HepG2 (cell line): Measurements from ENCODE around the gene NELFB. TPM values are rescaled to one million over a fixed set of nuclear protein-coding genes. Genes with fewer than 3 reads are reported as not detected.

ENCODE experiments used
- ADNP ChIP-seq: sonication (generic); formaldehyde crosslinking; IDR thresholded peaks from 2 replicates; pipeline ENCODE4 v1.4.0; 2020; ENCODE audit warnings: missing genetic modification reagents
- DZIP1 ChIP-seq: sonication (generic); formaldehyde crosslinking; IDR thresholded peaks from 2 replicates; pipeline ENCODE4 v1.5.0; 2020; ENCODE audit warnings: mild to moderate bottlenecking, missing genetic modification reagents
- ELF4 ChIP-seq: sonication (generic); formaldehyde crosslinking; IDR thresholded peaks from 2 replicates; pipeline ENCODE4 v1.5.0; 2020; ENCODE audit warnings: missing genetic modification reagents, mild to moderate bottlenecking, moderate library complexity, borderline replicate concordance
- FOSL1 ChIP-seq: sonication (generic); formaldehyde crosslinking; IDR thresholded peaks from 2 replicates; pipeline ENCODE4 v1.9.0; 2021; ENCODE audit warnings: missing genetic modification reagents, borderline replicate concordance
- GABPB1 ChIP-seq: IDR thresholded peaks from 2 replicates; pipeline ENCODE4 v1.6.1; 2016; ENCODE audit warnings: mild to moderate bottlenecking, missing genetic modification reagents, moderate library complexity, missing compliant biosample characterization
- GPN1 ChIP-seq: sonication (generic); formaldehyde crosslinking; IDR thresholded peaks from 2 replicates; pipeline ENCODE4 v1.5.1; 2020; ENCODE audit warnings: missing genetic modification reagents, borderline replicate concordance
- IKZF5 ChIP-seq: IDR thresholded peaks from 2 replicates; pipeline ENCODE4 v1.6.1; 2018; ENCODE audit warnings: missing genetic modification reagents, mild to moderate bottlenecking, missing compliant biosample characterization
- JDP2 ChIP-seq: sonication (generic); formaldehyde crosslinking; IDR thresholded peaks from 2 replicates; pipeline ENCODE4 v1.8.1; 2022; ENCODE audit warnings: missing genetic modification reagents, borderline replicate concordance
- PAF1 ChIP-seq: IDR thresholded peaks from 2 replicates; pipeline ENCODE4 v1.6.1; 2016; ENCODE audit warnings: missing genetic modification reagents, missing compliant biosample characterization
- RBM39 ChIP-seq: fragments of 200-400 bp; formaldehyde crosslinking; IDR thresholded peaks from one replicate; pipeline ENCODE4 v1.6.1; 2018; ENCODE audit warnings: antibody characterized with exemption, mild to moderate bottlenecking, low read depth, low read length; ENCODE audit not compliant: poor library complexity, severe bottlenecking
- SKIL ChIP-seq: sonication (generic); formaldehyde crosslinking; IDR thresholded peaks from 2 replicates; pipeline ENCODE4 v1.8.0; 2022; ENCODE audit warnings: missing genetic modification reagents, mild to moderate bottlenecking, moderate library complexity, borderline replicate concordance
- SUZ12 ChIP-seq: fragments of 150-350 bp; IDR thresholded peaks from 2 replicates; pipeline ENCODE4 v1.6.1; 2014; ENCODE audit warnings: low read depth, low read length
- ZNF18 ChIP-seq: sonication (generic); formaldehyde crosslinking; IDR thresholded peaks from 2 replicates; pipeline ENCODE4 v1.8.0; 2022; ENCODE audit warnings: mild to moderate bottlenecking, missing genetic modification reagents; ENCODE audit not compliant: insufficient replicate concordance
- ZNF335 ChIP-seq: sonication (generic); formaldehyde crosslinking; IDR thresholded peaks from 2 replicates; pipeline ENCODE4 v1.4.0; 2020; ENCODE audit warnings: missing genetic modification reagents
- ZNF549 ChIP-seq: sonication (generic); formaldehyde crosslinking; IDR thresholded peaks from 2 replicates; pipeline ENCODE4 v1.5.0; 2020; ENCODE audit warnings: missing genetic modification reagents
- ZNF629 ChIP-seq: sonication (generic); formaldehyde crosslinking; conservative IDR thresholded peaks from 2 replicates; pipeline ENCODE4 v1.5.0; 2020; ENCODE audit warnings: missing genetic modification reagents
- ZNF7 ChIP-seq: IDR thresholded peaks from 2 replicates; pipeline ENCODE4 v1.6.1; 2016; ENCODE audit warnings: missing biosample characterization, missing genetic modification reagents
- ZUFSP ChIP-seq: sonication (generic); formaldehyde crosslinking; IDR thresholded peaks from 2 replicates; pipeline ENCODE4 v1.9.0; 2021; ENCODE audit warnings: missing genetic modification reagents, mild to moderate bottlenecking, borderline replicate concordance
- polyA plus RNA-seq, 8 experiments: library from polyadenylated mRNA; depleted of rRNA in 3 of 8; stranded (reverse) in 7 of 8; unstranded in 1 of 8; fragments of >200 nt; fragmentation: Illumina TruSeq in 4 of 8; extraction: Trizol in 4 of 8; gene quantifications; 2 replicates each; pipeline versions ENCODE4 v1.2.1 to v1.2.3, GENCODE V29; 2011 to 2016; ENCODE audit warnings: low read depth in 4 of 8, missing spikeins in 1 of 8, mixed read lengths in 1 of 8; ENCODE audit not compliant: insufficient read depth in 1 of 8
- total RNA-seq, 5 experiments: library from RNA; depleted of rRNA; stranded (reverse); fragments of >200 nt; fragmentation: Illumina TruSeq; extraction: Trizol; gene quantifications; 2 replicates each; pipeline ENCODE4 v1.2.3, GENCODE V29; 2016; ENCODE audit warnings: low read depth in 1 of 5

NELFB gene
- total and polyA plus RNA-seq, 2 of the 13 experiments (the other 11 are each of a cell fraction or from before 2014, with no cell fraction given) = 26.5 to 45.8 TPM

GRCh38 chr9:137227054-137227852, 27.9 kb upstream of the NELFB start, which contains the start of gene RNF224 (continued):
- TF ChIP-seq ADNP = no peak
- no peak for TF ChIP-seq FOSL1 (CRISPR knock-in tag)
- TF ChIP-seq JDP2 = no peak
- TF ChIP-seq DZIP1 (CRISPR knock-in tag) = no peak
- TF ChIP-seq GABPB1 (CRISPR knock-in tag) = peak; percentile 42
- TF ChIP-seq GPN1 (CRISPR knock-in tag) = no peak
- TF ChIP-seq RBM39 = no peak
- no peak for TF ChIP-seq PAF1 (CRISPR knock-in tag)
- no peak for TF ChIP-seq ELF4
- no peak for TF ChIP-seq ZNF549 (CRISPR knock-in tag)
- no peak for TF ChIP-seq ZNF335 (CRISPR knock-in tag)
- no peak for TF ChIP-seq ZNF7 (CRISPR knock-in tag)
- 0 out of 2 replicates have a peak, but pooled peaks have one; percentile 10 for TF ChIP-seq ZNF629 (CRISPR knock-in tag)
- TF ChIP-seq ZUFSP (CRISPR knock-in tag) = no peak
- no peak for TF ChIP-seq ZNF18 (CRISPR knock-in tag)
- TF ChIP-seq SUZ12 = no peak
- TF ChIP-seq SKIL (CRISPR knock-in tag) = peak; percentile 28; the same call in 1 of the 2 replicates
- peak; percentile 20; the same call in 1 of the 2 replicates for TF ChIP-seq IKZF5 (CRISPR knock-in tag)
